Right ventricle myocardium superior (tissue), 1 donor: ENCODE results near the gene COL5A3. TPM values are rescaled to one million over a fixed set of nuclear protein-coding genes. Genes with fewer than 3 reads are reported as not detected.

Experiments
- ATAC-seq: fragments of 200-7000 bp; cut with Tn5 transposase; one replicate; pipeline ENCODE4 v1.9.1; 2020; ENCODE audit warnings: mild to moderate bottlenecking; ENCODE audit not compliant: poor library complexity
- DNase-seq: peaks from one replicate; pipeline ENCODE4 v3.0.0-alpha.2; 2020
- intact Hi-C: fragments of 100-400 bp; cut with DNase I; formaldehyde crosslinking; loops from one replicate; pipeline ENCODE4 v1.11.2; 2022
- microRNA-seq: library from miRNA; unstranded; fragments of <30 nt; microRNA quantifications from one replicate; pipeline ENCODE4 v1.2.0, GENCODE V29; 2020
- total RNA-seq: library from RNA; stranded (reverse); fragmentation: NEBNext Ultra II Directional; extraction: Animal tissue kit (Norgen Biotek cat#: 25700); gene quantifications from one replicate; pipeline ENCODE4 v1.2.1, GENCODE V29; 2021
- donor health status: DM: no; HTN: yes; CAD: no; lungs with severe emphysema.

The COL5A3 gene
- total RNA-seq, 1 donor from 2014 or later, result 10.1 TPM

- ATAC-seq, result peak; percentile 70
- no peak for DNase-seq
- intact Hi-C loops, result no loop called here
Measured at GRCh38 chr19:9917321-9917720, 93.0 kb downstream of the COL5A3 start.

GRCh38 chr19:9916719-9917118 lies 93.6 kb downstream of the COL5A3 start:
- intact Hi-C loops, result no loop called here
- no peak for DNase-seq
- ATAC-seq, result no peak

GRCh38 chr19:9914315-9915207 lies 95.7 kb downstream of the COL5A3 start:
- ATAC-seq (peak; percentile 84), DNase-seq (peak; percentile 78)
- intact Hi-C loops, result no loop called here

GRCh38 chr19:9914001-9914314 lies 96.3 kb downstream of the COL5A3 start:
- no peak for ATAC-seq
- no peak for DNase-seq
- intact Hi-C loops, result no loop called here

- ATAC-seq (peak; percentile 26), DNase-seq (no peak)
- intact Hi-C loops, result no loop called here
Measured at GRCh38 chr19:9913237-9914000, 96.9 kb downstream of the COL5A3 start.

GRCh38 chr19:9912551-9913236 lies 97.6 kb downstream of the COL5A3 start:
- DNase-seq, result no peak
- no peak for ATAC-seq
- intact Hi-C loops, result no loop called here

- ATAC-seq (no peak), DNase-seq (no peak)
- intact Hi-C loops, result no loop called here
Measured at GRCh38 chr19:9911524-9912185, 98.6 kb downstream of the COL5A3 start.

GRCh38 chr19:9910625-9911024 lies 99.7 kb downstream of the COL5A3 start:
- DNase-seq (no peak), ATAC-seq (no peak)
- intact Hi-C loops, result no loop called here

Small RNAs within 50 kb of the gene (microRNA-seq; reads per million reads assigned to microRNA genes)
- gene MIR5589, result not detected

Other genes with a start within 250 kb of the COL5A3 start
- 9.1 TPM for gene ZNF846, start 241.8 kb downstream of the COL5A3 start, total RNA-seq
- gene FBXL12, start 191.4 kb downstream of the COL5A3 start, total RNA-seq, result 10.0 TPM
- gene UBL5, start 182.6 kb downstream of the COL5A3 start, total RNA-seq, result 595 TPM
- 92.5 TPM for gene PIN1, start 175.2 kb downstream of the COL5A3 start, total RNA-seq
- 2.2 TPM for gene OLFM2, start 74.0 kb downstream of the COL5A3 start, total RNA-seq
- gene RDH8, start 3.0 kb upstream of the COL5A3 start, total RNA-seq, result not detected
- 8.5 TPM for gene SHFL, start 75.8 kb upstream of the COL5A3 start, total RNA-seq
- gene ANGPTL6, start 92.2 kb upstream of the COL5A3 start, total RNA-seq, result not detected
- 20.0 TPM for gene PPAN, start 95.9 kb upstream of the COL5A3 start, total RNA-seq
- 4.9 TPM for gene P2RY11, start 101.2 kb upstream of the COL5A3 start, total RNA-seq
- gene EIF3G, start 109.4 kb upstream of the COL5A3 start, total RNA-seq, result 153 TPM
- gene DNMT1, start 184.4 kb upstream of the COL5A3 start, total RNA-seq, result 22.7 TPM
- gene S1PR2, start 220.8 kb upstream of the COL5A3 start, total RNA-seq, result 5.9 TPM
- 72.4 TPM for gene MRPL4, start 241.7 kb upstream of the COL5A3 start, total RNA-seq